Activated gamma-delta T cell treated with Interleukin-2 at 50 U/mL for 16 hours (primary cell): ENCODE results near the gene LIMA1.
"Not testable (repeated sequence)": the region's sequence is repeated elsewhere in the genome, so short reads cannot be mapped to it uniquely, and the experiment has no call there.

ENCODE experiments used
- DNase-seq: peaks from one replicate; pipeline ENCODE4 v3.0.0-alpha.2; 2020

The LIMA1 gene

DNA sequence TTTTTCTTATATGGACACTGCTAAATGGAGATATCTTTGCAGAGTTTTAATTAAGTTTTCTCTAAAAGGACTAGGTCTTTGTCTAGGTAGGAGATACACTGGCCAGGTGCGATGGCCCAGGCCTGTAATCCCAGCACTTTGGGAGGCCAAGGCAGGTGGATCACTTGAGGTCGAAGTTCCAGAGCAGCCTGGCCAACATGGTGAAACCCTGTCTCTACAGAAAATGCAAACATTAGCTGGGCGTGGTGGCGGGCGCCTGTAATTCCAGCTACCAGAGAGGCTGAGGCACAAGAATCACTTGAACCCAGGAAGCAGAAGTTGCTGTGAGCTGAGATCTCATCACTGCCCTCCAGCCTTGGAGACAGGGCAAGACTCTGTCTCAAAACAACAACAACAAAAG, 99.1 kb downstream of the LIMA1 start:
- no peak for DNase-seq

DNA sequence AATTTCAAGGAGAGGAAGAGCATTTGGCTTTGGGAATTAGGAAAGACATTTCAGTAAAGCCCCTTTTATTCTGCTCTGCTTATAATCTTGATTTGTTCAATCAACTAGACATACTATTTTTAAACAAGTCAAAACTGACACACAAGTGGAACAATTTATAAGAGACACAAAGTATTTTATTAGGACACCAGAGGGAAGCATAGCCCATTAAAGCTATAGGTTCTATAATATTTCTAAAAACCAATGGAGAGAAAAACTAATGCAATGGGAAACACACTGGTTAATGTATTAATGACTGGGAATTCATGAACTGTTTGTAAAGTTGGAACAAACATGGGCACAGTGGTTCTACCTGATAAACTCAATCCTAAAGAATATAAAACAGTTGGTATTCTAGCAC, 100.9 kb downstream of the LIMA1 start:
- DNase-seq: no peak

DNA sequence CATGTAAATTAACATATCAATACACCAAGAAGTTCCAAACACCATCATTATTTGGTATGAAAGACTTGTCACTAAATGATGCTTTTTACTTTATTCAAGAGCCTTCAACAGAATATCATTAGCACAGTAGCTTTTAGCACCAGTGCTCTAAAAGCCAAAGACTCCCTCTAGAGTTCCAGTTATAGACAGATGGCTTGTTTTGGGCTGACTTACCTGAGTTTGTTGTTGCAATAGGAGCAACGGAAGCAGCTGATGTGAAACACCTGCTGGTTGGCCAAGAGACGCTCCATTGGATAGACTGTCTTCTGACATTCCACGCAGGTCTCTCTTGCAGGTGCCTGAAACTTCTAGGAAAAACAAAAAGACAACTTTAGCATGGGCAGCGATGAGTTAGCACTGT, 101.6 kb downstream of the LIMA1 start:
- DNase-seq: no peak

DNA sequence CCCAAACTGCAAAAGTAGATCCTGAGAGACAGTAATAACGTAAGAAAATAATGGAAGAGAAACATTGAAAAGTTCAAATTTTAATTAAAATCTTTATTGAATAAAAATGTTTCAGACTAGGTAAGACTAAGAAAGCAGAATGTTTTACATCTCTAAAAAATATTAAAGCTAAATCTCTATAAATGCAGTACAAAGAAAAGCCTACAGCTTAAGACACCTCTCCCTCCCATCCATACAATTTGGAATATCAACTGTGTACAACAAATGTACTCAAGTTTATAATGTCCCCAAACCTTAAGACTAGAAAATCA, 107.6 kb downstream of the LIMA1 start:
- DNase-seq: no peak

- no peak for DNase-seq
Measured at GRCh38 chr12:50174971-50175715, 108.2 kb downstream of the LIMA1 start.

GRCh38 chr12:50167049-50167828, 116.1 kb downstream of the LIMA1 start, which contains the start of gene CERS5:
Gene CERS5 (minus strand): TSS chr12:50167369. CDS start chr12:50167297, 72 bp downstream.
- DNase-seq: peak; percentile 96

DNA sequence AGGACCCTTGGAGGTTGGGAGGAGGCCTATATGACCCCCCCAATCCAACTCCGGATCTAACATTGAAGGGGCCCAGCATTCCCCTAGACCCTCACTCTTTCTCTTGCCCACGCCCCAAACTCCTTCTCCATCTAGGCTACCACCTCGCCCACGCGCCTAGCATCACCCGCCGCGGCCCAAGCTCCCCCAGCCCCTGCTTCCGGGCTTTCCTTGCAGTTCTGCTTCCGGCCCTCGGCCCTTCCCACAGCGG, 116.6 kb downstream of the LIMA1 start:
- peak; percentile 31 for DNase-seq

DNA sequence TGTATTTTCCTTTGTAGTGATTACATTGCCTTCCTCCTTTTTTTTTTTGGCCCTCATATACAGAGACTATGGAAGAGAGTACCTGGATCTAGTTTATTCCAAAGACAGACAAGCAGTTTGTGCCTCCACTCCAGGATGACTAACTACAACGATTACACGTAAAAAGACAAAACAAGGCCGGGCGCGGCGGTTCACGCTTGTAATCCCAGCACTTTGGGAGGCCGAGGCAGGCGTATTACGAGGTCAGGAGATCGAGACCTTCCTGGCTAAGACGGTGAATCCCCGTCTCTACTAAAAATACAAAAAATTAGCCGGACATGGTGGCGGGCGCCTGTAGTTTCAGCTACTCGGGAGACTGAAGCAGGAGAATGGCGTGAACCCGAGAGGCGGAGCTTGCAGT, 118.4 kb downstream of the LIMA1 start:
- DNase-seq: no peak

DNA sequence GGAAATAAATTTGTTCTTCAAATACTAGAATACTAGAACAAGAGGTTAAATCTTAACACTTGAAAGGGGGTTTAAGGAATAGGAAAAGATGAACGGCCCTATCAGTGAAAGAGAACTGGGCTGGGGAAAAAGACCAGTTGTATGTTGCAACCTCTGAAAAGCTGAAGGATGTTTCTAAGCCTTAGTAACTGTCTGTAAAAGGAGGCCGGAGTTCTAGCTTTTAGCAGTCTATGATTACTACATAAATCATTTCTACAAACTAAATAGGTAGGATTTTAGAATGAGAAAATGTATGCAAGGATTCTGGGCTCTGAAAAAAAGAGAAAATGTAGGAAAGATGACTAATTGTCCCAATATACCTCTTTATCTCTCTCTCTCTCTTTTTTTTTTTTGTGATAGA, 121.1 kb downstream of the LIMA1 start:
- DNase-seq: no peak

GRCh38 chr12:50160643-50161042, 122.7 kb downstream of the LIMA1 start:
- DNase-seq: no peak

DNA sequence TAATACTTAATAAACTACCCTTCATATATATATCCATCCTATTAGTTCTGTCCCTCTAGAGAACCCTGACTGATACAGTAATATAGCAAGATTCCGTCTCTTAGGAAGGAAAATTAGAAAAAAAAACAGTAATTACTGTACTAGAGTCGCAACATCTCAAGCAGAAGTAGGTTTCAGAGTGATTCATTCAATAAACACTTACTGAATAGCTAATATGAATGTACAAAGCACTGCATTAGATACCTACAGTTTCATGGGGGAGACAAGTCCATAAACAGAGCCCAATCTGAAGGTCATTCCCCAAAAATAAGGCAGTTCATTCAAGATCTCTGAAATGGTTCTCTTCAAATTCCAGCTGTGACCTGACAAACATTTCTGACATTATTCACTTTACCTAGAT, 126.1 kb downstream of the LIMA1 start:
- DNase-seq: no peak

DNA sequence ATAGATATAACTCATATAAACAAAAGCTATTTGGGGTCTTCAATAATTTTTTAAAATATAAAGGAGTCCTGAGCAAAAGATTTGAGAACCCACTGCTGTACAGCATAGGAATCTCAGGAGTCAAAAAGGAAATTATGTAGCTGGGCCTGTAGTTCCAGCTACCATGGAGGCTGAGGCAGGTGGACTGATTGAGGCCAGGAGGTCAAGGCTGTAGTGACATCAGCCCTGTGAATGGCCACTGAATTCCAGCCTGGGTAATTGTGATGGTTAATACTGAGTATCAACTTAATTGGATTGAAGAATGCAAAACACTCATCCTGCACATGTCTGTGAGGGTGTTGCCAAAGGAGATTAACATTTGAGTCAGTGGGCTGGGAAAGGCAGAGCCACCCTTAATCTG, 126.7 kb downstream of the LIMA1 start:
- DNase-seq: no peak

- DNase-seq: not testable (repeated sequence)
Measured at GRCh38 chr12:50154947-50155346, 128.4 kb downstream of the LIMA1 start.

GRCh38 chr12:50151047-50151687, 132.2 kb downstream of the LIMA1 start:
- DNase-seq: no peak

- DNase-seq: no peak
Measured at GRCh38 chr12:50149311-50149710, 134.0 kb downstream of the LIMA1 start.

DNA sequence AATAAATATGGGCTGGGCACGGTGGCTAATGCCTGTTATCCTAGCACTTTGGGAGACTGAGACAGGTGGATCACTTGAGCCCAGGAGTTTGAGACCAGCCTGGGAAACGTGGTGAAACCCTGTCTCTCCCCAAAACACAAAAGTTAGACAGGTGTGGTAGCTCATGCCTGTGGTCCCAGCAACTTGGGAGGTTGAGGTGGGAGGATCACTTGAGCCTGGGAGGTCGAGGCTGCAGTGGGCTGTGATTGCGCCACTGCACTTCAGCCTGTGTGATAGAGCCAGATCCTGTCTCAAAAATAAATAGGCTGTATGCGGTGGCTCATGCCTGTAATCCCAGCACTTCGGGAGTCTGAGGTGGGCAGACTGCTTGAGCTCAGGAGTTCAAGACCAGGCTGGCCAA, 135.3 kb downstream of the LIMA1 start:
- not testable (repeated sequence) for DNase-seq

DNA sequence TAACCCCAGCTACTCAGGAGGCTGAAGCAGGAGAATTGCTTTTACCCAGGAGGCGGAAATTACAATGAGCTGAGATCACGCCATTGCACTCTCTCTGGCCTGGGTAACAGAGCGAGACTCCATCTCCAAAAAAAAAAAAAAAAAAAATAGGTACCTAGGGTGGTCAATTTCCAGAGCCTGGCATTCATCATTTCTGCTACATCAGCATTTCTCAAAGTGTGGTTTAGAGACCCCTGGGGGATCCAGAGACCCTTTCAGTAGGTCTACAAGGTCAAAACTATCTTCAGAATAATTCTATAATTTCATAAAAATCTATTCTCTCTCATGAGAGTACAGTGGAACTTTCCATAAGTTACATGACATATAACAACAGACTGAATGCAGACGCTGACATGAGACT, 136.0 kb downstream of the LIMA1 start:
- no peak for DNase-seq

DNA sequence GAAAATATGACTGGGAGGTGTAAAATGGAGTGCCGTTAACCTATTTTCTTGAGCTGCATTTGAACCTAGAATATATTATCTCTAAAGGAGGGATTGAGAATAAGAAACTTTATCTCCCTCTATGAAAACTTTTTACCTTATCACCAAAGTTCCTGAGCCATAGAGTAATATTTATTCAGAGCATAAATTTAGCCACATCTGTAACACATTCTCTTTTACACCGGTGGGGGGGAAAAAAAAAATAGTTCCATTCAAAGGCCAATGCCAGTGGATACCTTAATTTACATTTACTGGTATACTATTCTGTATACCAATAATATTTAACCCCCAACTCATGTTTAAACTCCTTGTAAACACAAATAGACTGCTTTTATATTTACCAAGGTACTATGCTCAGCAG, 137.9 kb downstream of the LIMA1 start:
- no peak for DNase-seq

- DNase-seq: no peak
Measured at GRCh38 chr12:50142993-50143392, 140.3 kb downstream of the LIMA1 start.

- DNase-seq: no peak
Measured at GRCh38 chr12:50132505-50133135, 150.7 kb downstream of the LIMA1 start.

DNA sequence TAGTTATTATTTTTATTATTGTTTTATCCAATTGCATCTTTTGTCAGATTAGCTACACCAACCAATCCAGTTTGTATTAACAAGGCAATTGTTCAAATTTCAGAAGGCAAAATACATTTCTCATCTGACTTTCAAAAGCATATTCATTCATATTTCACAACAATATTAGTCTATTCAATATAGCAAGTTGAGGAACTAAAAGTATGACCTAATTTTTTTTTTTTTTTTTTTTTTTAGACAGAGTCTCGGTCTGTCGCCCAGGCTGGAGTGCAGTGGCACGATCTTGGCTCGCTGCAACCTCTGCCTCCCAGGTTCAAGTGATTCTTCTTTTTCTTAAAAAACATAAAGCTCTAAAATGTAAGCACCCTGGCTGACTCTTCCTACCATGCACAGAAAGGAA, 154.0 kb downstream of the LIMA1 start:
- DNase-seq: no peak

- DNase-seq: no peak
Measured at GRCh38 chr12:50127546-50127945, 155.8 kb downstream of the LIMA1 start.
